Glomerular visceral epithelial cell (primary cell): ENCODE data around the gene IL24.
"Not testable (repeated sequence)": the region's sequence is repeated elsewhere in the genome, so short reads cannot be mapped to it uniquely, and the experiment has no call there.

Source experiments
- DNase-seq: peaks from one replicate; pipeline ENCODE4 v3.0.0-alpha.2; 2016; ENCODE audit errors: extremely low spot score

IL24 gene

GRCh38 chr1:206897175-206897574 lies at the start of gene IL24:
IL24 (plus strand) TSS chr1:206897443; CDS start chr1:206897833, 390 bp downstream.
- no peak for DNase-seq

GRCh38 chr1:206847946-206848345 lies 49.3 kb upstream of the IL24 start:
- no peak for DNase-seq

- no peak for DNase-seq
These were observed 46.8 kb upstream of the IL24 start for GRCh38 chr1:206850401-206850800.

- peak; percentile 24 for DNase-seq
These were observed 45.8 kb upstream of the IL24 start for GRCh38 chr1:206851341-206852010.

- not testable (repeated sequence) for DNase-seq
These were observed 44.6 kb upstream of the IL24 start for GRCh38 chr1:206852662-206853061.

- DNase-seq = not testable (repeated sequence)
These were observed 43.5 kb upstream of the IL24 start for GRCh38 chr1:206853696-206854095.

- no peak for DNase-seq
These were observed 42.7 kb upstream of the IL24 start for GRCh38 chr1:206854401-206855129.

GRCh38 chr1:206855859-206856258 lies 41.4 kb upstream of the IL24 start:
- no peak for DNase-seq

- DNase-seq = no peak
These were observed 40.4 kb upstream of the IL24 start for GRCh38 chr1:206856674-206857464.

GRCh38 chr1:206859082-206859521 lies 38.1 kb upstream of the IL24 start:
- no peak for DNase-seq

GRCh38 chr1:206860165-206860564 lies 37.1 kb upstream of the IL24 start:
- DNase-seq = no peak

GRCh38 chr1:206863266-206863665 lies 34.0 kb upstream of the IL24 start:
- no peak for DNase-seq

- DNase-seq = peak; percentile 61
These were observed 32.1 kb upstream of the IL24 start, which contains the start of gene IL20 for GRCh38 chr1:206864939-206865671. IL20 (plus strand) TSS chr1:206865623; CDS start chr1:206865853, 230 bp downstream.

GRCh38 chr1:206866062-206866461 lies 31.2 kb upstream of the IL24 start:
- DNase-seq = no peak

GRCh38 chr1:206867239-206867638 lies 30.0 kb upstream of the IL24 start:
- no peak for DNase-seq

GRCh38 chr1:206867716-206868115 lies 29.5 kb upstream of the IL24 start:
- DNase-seq = no peak

GRCh38 chr1:206868264-206868663 lies 29.0 kb upstream of the IL24 start:
- DNase-seq = no peak

GRCh38 chr1:206872139-206872538 lies 25.1 kb upstream of the IL24 start:
- DNase-seq = no peak

GRCh38 chr1:206873603-206874188 lies 23.5 kb upstream of the IL24 start:
- no peak for DNase-seq

- DNase-seq = no peak
These were observed 21.4 kb upstream of the IL24 start for GRCh38 chr1:206875752-206876377.

GRCh38 chr1:206878456-206878855 lies 18.8 kb upstream of the IL24 start:
- DNase-seq = no peak
